ENCODE data around the gene AFAP1. TPM values are rescaled to one million over a fixed set of nuclear protein-coding genes. Genes with fewer than 3 reads are reported as not detected.

Gene AFAP1
- total RNA-seq, 2 experiments from 2014 or later: not detected

- no peak overlapping the region for H2AFZ ChIP-seq (ENCODE audit: low read length)
- no peak for TF ChIP-seq CTCF (conservative IDR thresholded peaks at IDR 0.05; ENCODE audit: low read length)
- TF ChIP-seq EZH2phosphoT487 (IDR thresholded peaks at IDR 0.05; ENCODE audit: borderline replicate concordance, low read depth, low read length): no peak
- no peaks in the 10 kb centered on the region for H3K9me2 ChIP-seq (ENCODE audit: insufficient read depth, low read length)
- ChIA-PET POLR2A (interaction anchor here (1.0 kb wide), 1 partner anchor 15 kb away, joined by 3 read pairs; no protein-coding TSS in a partner anchor), CTCF (ENCODE audit: unreplicated experiment) (no interaction called here)
- no peak for DNase-seq (ENCODE audit: low spot score)
- H3K4me2 ChIP-seq (ENCODE audit: low read length): no peak overlapping the region
- no peaks in the 10 kb centered on the region for H3K9me3 ChIP-seq (ENCODE audit: low read length)
- intact Hi-C loops (cut with micrococcal nuclease; ENCODE audit: unreplicated experiment): no loop called here
- H4K20me1 ChIP-seq (ENCODE audit: insufficient read depth, low read length): no peaks in the 10 kb centered on the region
- H3K79me2 ChIP-seq (ENCODE audit: insufficient read depth, low read depth, low read length): no peaks in the 10 kb centered on the region
- no peaks in the 10 kb centered on the region for H3K36me3 ChIP-seq (ENCODE audit: insufficient read depth, low read length)
- BruUV-seq (replicated peaks): no TSS peak
- no peak overlapping the region for H3K27ac ChIP-seq (ENCODE audit: low read depth, low read length, poor library complexity, severe bottlenecking)
- no peaks in the 10 kb centered on the region for H3K4me1 ChIP-seq (ENCODE audit: insufficient read depth, low read length, poor library complexity, severe bottlenecking)
- no peak overlapping the region for H3K4me3 ChIP-seq (ENCODE audit: low read depth, low read length, poor library complexity, severe bottlenecking)
Measured at GRCh38 chr4:7774301-7775294, 165.1 kb downstream of the AFAP1 start.

- H3K79me2 ChIP-seq (ENCODE audit: insufficient read depth, low read depth, low read length): no peaks in the 10 kb centered on the region
- no peak overlapping the region for H3K27ac ChIP-seq (ENCODE audit: low read depth, low read length, poor library complexity, severe bottlenecking)
- no peak overlapping the region for H3K4me2 ChIP-seq (ENCODE audit: low read length)
- POLR2A ChIA-PET: interaction anchor here (1.0 kb wide), 1 partner anchor 14 kb away, joined by 3 read pairs; no protein-coding TSS in a partner anchor
- H3K36me3 ChIP-seq (ENCODE audit: insufficient read depth, low read length): no peaks in the 10 kb centered on the region
- CTCF ChIA-PET (ENCODE audit: unreplicated experiment): interaction anchor here (0.6 kb wide), 1 partner anchor 588 kb away, joined by 3 read pairs; no protein-coding TSS in a partner anchor
- no peaks in the 10 kb centered on the region for H3K9me3 ChIP-seq (ENCODE audit: low read length)
- H3K4me3 ChIP-seq (ENCODE audit: low read depth, low read length, poor library complexity, severe bottlenecking): no peak overlapping the region
- intact Hi-C loops (cut with micrococcal nuclease; ENCODE audit: unreplicated experiment): no loop called here
- no peaks in the 10 kb centered on the region for H4K20me1 ChIP-seq (ENCODE audit: insufficient read depth, low read length)
- no peaks in the 10 kb centered on the region for H3K9me2 ChIP-seq (ENCODE audit: insufficient read depth, low read length)
- H3K4me1 ChIP-seq (ENCODE audit: insufficient read depth, low read length, poor library complexity, severe bottlenecking): no peaks in the 10 kb centered on the region
- no TSS peak for BruUV-seq (replicated peaks)
- no peak for DNase-seq (ENCODE audit: low spot score)
- TF ChIP-seq CTCF (conservative IDR thresholded peaks at IDR 0.05; ENCODE audit: low read length): no peak
- TF ChIP-seq EZH2phosphoT487 (IDR thresholded peaks at IDR 0.05; ENCODE audit: borderline replicate concordance, low read depth, low read length): no peak
- no peak overlapping the region for H2AFZ ChIP-seq (ENCODE audit: low read length)
Measured at GRCh38 chr4:7773401-7774180, 166.1 kb downstream of the AFAP1 start.
